SK-N-SH treated with all-trans-retinoic acid at 6 μM for 48 hours (cell line): ENCODE results near the gene SDK2.

Source experiments
- ARNTL ChIP-seq: fragments of 450-650 bp; formaldehyde crosslinking; IDR thresholded peaks from 2 replicates; pipeline ENCODE4 v1.5.0; 2020; ENCODE audit warnings: low read depth, mild to moderate bottlenecking, moderate library complexity, borderline replicate concordance
- BACH2 ChIP-seq: fragments of 250-450 bp; sonication (Bioruptor Pico); IDR thresholded peaks from 2 replicates; pipeline ENCODE4 v1.9.0; 2021; ENCODE audit warnings: mild to moderate bottlenecking, borderline replicate concordance
- CSRNP3 ChIP-seq: fragments of 250-450 bp; sonication (Bioruptor Pico); IDR thresholded peaks from 2 replicates; pipeline ENCODE4 v1.5.1; 2021; ENCODE audit warnings: mild to moderate bottlenecking, moderate library complexity
- ISL1 ChIP-seq: fragments of 250-450 bp; sonication (Bioruptor Pico); IDR thresholded peaks from 2 replicates; pipeline ENCODE4 v2.1.2; 2022; ENCODE audit warnings: mild to moderate bottlenecking, moderate library complexity
- OSR1 ChIP-seq: fragments of 250-450 bp; sonication (Bioruptor Pico); IDR thresholded peaks from 2 replicates; pipeline ENCODE4 v1.8.0; 2022; ENCODE audit warnings: moderate library complexity, mild to moderate bottlenecking, inconsistent platforms
- PATZ1 ChIP-seq: fragments of 250-450 bp; sonication (Bioruptor Pico); IDR thresholded peaks from 2 replicates; pipeline ENCODE4 v1.8.0; 2020; ENCODE audit warnings: mild to moderate bottlenecking, moderate library complexity, borderline replicate concordance
- PPARA ChIP-seq: fragments of 250-450 bp; sonication (Bioruptor Pico); IDR thresholded peaks from 2 replicates; pipeline ENCODE4 v1.5.0; 2020; ENCODE audit warnings: mild to moderate bottlenecking, borderline replicate concordance
- TOX ChIP-seq: fragments of 250-450 bp; sonication (Bioruptor Pico); IDR thresholded peaks from 2 replicates; pipeline ENCODE4 v1.8.0; 2021; ENCODE audit warnings: mild to moderate bottlenecking, moderate library complexity, borderline replicate concordance
- ZFP3 ChIP-seq: fragments of 250-450 bp; sonication (Bioruptor Pico); IDR thresholded peaks from 2 replicates; pipeline ENCODE4 v1.5.0; 2020; ENCODE audit warnings: mild to moderate bottlenecking, moderate library complexity
- ZFP30 ChIP-seq: fragments of 450-650 bp; formaldehyde crosslinking; IDR thresholded peaks from 2 replicates; pipeline ENCODE4 v1.5.0; 2022; ENCODE audit warnings: mild to moderate bottlenecking, moderate library complexity
- ZNF70 ChIP-seq: fragments of 450-650 bp; formaldehyde crosslinking; IDR thresholded peaks from 2 replicates; pipeline ENCODE4 v1.5.0; 2020; ENCODE audit warnings: mild to moderate bottlenecking, moderate library complexity
- ZNF8 ChIP-seq: fragments of 450-650 bp; formaldehyde crosslinking; IDR thresholded peaks from 2 replicates; pipeline ENCODE4 v1.5.0; 2020; ENCODE audit warnings: mild to moderate bottlenecking, moderate library complexity
- TF ChIP-seq, protein P1 (sequence below): fragments of 250-450 bp; sonication (Bioruptor Pico); IDR thresholded peaks from 2 replicates; pipeline ENCODE4 v1.5.1; 2020; ENCODE audit warnings: low read depth, mild to moderate bottlenecking, moderate library complexity
- TF ChIP-seq, protein P2 (sequence below): fragments of 250-450 bp; sonication (Bioruptor Pico); IDR thresholded peaks from 2 replicates; pipeline ENCODE4 v1.5.0; 2020; ENCODE audit warnings: mild to moderate bottlenecking, moderate library complexity

DNA sequence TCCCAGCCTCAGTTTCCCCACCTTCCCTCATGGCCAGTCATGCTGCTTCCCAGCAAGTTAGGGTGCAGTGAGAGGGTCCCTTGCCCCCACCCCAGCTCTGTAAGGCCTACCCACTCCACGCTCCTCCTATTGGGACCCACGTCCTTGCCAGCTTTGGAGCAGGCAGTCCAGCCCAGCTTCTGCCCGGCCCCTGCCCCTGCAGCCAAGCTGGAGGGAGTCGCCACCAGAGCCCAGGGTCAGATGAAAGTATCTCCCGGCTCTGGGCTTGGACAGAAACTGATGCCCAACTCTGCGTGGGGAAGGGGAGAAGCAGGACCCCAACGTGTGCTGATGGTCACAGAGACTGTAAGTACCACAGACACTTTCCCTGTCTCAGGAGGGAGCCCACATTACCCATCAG lies 32.6 kb downstream of the SDK2 start:
- no peak for TF ChIP-seq ZFP30
- no peak for TF ChIP-seq PPARA
- no peak for TF ChIP-seq ZNF8 (CRISPR knock-in tag)
- TF ChIP-seq TOX = no peak
- TF ChIP-seq, protein P1, sequence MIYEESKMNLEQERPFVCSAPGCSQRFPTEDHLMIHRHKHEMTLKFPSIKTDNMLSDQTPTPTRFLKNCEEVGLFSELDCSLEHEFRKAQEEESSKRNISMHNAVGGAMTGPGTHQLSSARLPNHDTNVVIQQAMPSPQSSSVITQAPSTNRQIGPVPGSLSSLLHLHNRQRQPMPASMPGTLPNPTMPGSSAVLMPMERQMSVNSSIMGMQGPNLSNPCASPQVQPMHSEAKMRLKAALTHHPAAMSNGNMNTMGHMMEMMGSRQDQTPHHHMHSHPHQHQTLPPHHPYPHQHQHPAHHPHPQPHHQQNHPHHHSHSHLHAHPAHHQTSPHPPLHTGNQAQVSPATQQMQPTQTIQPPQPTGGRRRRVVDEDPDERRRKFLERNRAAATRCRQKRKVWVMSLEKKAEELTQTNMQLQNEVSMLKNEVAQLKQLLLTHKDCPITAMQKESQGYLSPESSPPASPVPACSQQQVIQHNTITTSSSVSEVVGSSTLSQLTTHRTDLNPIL (CRISPR knock-in tag) = no peak
- TF ChIP-seq ZFP3 (CRISPR knock-in tag) = no peak
- no peak for TF ChIP-seq OSR1 (CRISPR knock-in tag)
- TF ChIP-seq PATZ1 (CRISPR knock-in tag) = no peak
- TF ChIP-seq CSRNP3 (CRISPR knock-in tag) = no peak
- TF ChIP-seq BACH2 = no peak
- TF ChIP-seq, protein P2, sequence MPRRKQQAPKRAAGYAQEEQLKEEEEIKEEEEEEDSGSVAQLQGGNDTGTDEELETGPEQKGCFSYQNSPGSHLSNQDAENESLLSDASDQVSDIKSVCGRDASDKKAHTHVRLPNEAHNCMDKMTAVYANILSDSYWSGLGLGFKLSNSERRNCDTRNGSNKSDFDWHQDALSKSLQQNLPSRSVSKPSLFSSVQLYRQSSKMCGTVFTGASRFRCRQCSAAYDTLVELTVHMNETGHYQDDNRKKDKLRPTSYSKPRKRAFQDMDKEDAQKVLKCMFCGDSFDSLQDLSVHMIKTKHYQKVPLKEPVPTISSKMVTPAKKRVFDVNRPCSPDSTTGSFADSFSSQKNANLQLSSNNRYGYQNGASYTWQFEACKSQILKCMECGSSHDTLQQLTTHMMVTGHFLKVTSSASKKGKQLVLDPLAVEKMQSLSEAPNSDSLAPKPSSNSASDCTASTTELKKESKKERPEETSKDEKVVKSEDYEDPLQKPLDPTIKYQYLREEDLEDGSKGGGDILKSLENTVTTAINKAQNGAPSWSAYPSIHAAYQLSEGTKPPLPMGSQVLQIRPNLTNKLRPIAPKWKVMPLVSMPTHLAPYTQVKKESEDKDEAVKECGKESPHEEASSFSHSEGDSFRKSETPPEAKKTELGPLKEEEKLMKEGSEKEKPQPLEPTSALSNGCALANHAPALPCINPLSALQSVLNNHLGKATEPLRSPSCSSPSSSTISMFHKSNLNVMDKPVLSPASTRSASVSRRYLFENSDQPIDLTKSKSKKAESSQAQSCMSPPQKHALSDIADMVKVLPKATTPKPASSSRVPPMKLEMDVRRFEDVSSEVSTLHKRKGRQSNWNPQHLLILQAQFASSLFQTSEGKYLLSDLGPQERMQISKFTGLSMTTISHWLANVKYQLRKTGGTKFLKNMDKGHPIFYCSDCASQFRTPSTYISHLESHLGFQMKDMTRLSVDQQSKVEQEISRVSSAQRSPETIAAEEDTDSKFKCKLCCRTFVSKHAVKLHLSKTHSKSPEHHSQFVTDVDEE (CRISPR knock-in tag) = no peak
- no peak for TF ChIP-seq ISL1
- no peak for TF ChIP-seq ZNF70
- no peak for TF ChIP-seq ARNTL (CRISPR knock-in tag)
